ENCODE results near the gene VSTM4. TPM values are rescaled to one million over a fixed set of nuclear protein-coding genes. Genes with fewer than 3 reads are reported as not detected.

VSTM4 gene
- total RNA-seq, 1 experiment from 2014 or later, result 0.07 TPM

- TF ChIP-seq POLR2A (IDR thresholded peaks at IDR 0.05; ENCODE audit: borderline replicate concordance, extremely low read depth, insufficient read depth, insufficient read length), result no peak
- no peak for TF ChIP-seq EZH2 (IDR thresholded peaks at IDR 0.05)
- no peak for TF ChIP-seq FOSL1 (IDR thresholded peaks at IDR 0.05; ENCODE audit: low read depth)
- TF ChIP-seq POLR2AphosphoS5 (IDR thresholded peaks at IDR 0.05; ENCODE audit: low read depth, low read length), result no peak
- no peak for TF ChIP-seq RAD21 (IDR thresholded peaks at IDR 0.05; ENCODE audit: low read depth)
- TF ChIP-seq ELF1 (IDR thresholded peaks at IDR 0.05; ENCODE audit: borderline replicate concordance, low read depth), result no peak
- TF ChIP-seq ZFX (IDR thresholded peaks at IDR 0.05), result no peak
- TF ChIP-seq SRF (IDR thresholded peaks at IDR 0.05; ENCODE audit: low read depth), result no peak
These were observed 91.6 kb downstream of the VSTM4 start (continued) for GRCh38 chr10:49023752-49024151.

- Histone ChIP-seq H3K4me1 (ENCODE audit: control insufficient read depth in 1 of 2, insufficient read depth in 2 of 2, low read length in 2 of 2) (no peaks in the 10 kb centered on the region), H3K36me3 (ENCODE audit: control insufficient read depth in 1 of 2, insufficient read depth in 2 of 2, low read length in 2 of 2) (no peaks in the 10 kb centered on the region), H3K79me2 (ENCODE audit: insufficient read depth, low read length) (no peaks in the 10 kb centered on the region), H2AFZ (ENCODE audit: low read depth, low read length, poor library complexity, severe bottlenecking) (no peak overlapping the region), H3K4me2 (ENCODE audit: low read length) (no peak overlapping the region), H3K9me2 (ENCODE audit: insufficient read depth) (no peaks in the 10 kb centered on the region), H3K4me3 (replicated peaks in 1 of 2; ENCODE audit: low read depth in 1 of 2, low read length in 2 of 2) (no peak overlapping the region), H3K9me3 (ENCODE audit: control insufficient read depth in 1 of 2, insufficient read depth in 1 of 2, low read depth in 1 of 2, low read length in 2 of 2) (no peaks in the 10 kb centered on the region), H3K9ac (ENCODE audit: low read length) (no peak overlapping the region), H4K20me1 (ENCODE audit: insufficient read depth) (no peaks in the 10 kb centered on the region), H3K27me3 (ENCODE audit: insufficient read depth, low read length) (peaks cover 58% of the 10 kb centered on the region), H3K27ac (ENCODE audit: low read depth, low read length) (no peak overlapping the region)
- ATAC-seq (no peak), DNase-seq (ENCODE audit: low read depth, low spot score) (no peak)
- ChIA-PET CTCF (no interaction called here), RAD21 (ENCODE audit: low non-redundant PET in 1 of 2, low total read pairs in 2 of 2, uncharacterized antibody in 2 of 2, unreplicated experiment in 2 of 2) (no interaction called here), POLR2A (no interaction called here)
- no TSS peak for BruUV-seq (replicated peaks)
- TF ChIP-seq EZH2phosphoT487 (IDR thresholded peaks at IDR 0.05; ENCODE audit: borderline replicate concordance) (no peak), CEBPB (IDR thresholded peaks at IDR 0.05; ENCODE audit: low read depth) (no peak), EGR1 (IDR thresholded peaks at IDR 0.05; ENCODE audit: low read depth) (no peak), FOSL1 (IDR thresholded peaks at IDR 0.05; ENCODE audit: low read depth) (no peak), ZNF274 (IDR thresholded peaks at IDR 0.05; ENCODE audit: low read depth, low read length) (no peak), TCF7L2 (IDR thresholded peaks at IDR 0.05; ENCODE audit: borderline replicate concordance, extremely low read depth, insufficient read depth, insufficient read length) (no peak), POLR2A (IDR thresholded peaks at IDR 0.05; ENCODE audit: borderline replicate concordance, extremely low read depth, insufficient read depth, insufficient read length) (no peak), SRF (IDR thresholded peaks at IDR 0.05; ENCODE audit: low read depth) (no peak), SIN3A (IDR thresholded peaks at IDR 0.05; ENCODE audit: low read depth) (no peak), CTCF (IDR thresholded peaks at IDR 0.05 in 2 of 3, conservative IDR thresholded peaks at IDR 0.05 in 1 of 3; ENCODE audit: borderline replicate concordance in 1 of 3, insufficient read depth in 1 of 3, low read depth in 2 of 3, low read length in 2 of 3) (no peak), JUND (IDR thresholded peaks at IDR 0.05) (no peak), POLR2AphosphoS5 (IDR thresholded peaks at IDR 0.05; ENCODE audit: low read depth, low read length) (no peak)
- TF ChIP-seq, protein P1, sequence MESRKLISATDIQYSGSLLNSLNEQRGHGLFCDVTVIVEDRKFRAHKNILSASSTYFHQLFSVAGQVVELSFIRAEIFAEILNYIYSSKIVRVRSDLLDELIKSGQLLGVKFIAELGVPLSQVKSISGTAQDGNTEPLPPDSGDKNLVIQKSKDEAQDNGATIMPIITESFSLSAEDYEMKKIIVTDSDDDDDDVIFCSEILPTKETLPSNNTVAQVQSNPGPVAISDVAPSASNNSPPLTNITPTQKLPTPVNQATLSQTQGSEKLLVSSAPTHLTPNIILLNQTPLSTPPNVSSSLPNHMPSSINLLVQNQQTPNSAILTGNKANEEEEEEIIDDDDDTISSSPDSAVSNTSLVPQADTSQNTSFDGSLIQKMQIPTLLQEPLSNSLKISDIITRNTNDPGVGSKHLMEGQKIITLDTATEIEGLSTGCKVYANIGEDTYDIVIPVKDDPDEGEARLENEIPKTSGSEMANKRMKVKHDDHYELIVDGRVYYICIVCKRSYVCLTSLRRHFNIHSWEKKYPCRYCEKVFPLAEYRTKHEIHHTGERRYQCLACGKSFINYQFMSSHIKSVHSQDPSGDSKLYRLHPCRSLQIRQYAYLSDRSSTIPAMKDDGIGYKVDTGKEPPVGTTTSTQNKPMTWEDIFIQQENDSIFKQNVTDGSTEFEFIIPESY (IDR thresholded peaks at IDR 0.05; ENCODE audit: extremely low read depth, insufficient replicate concordance, low read length), result no peak
- intact Hi-C loops (cut with micrococcal nuclease), result no loop called here
These were observed 92.3 kb downstream of the VSTM4 start for GRCh38 chr10:49023071-49023470.
